Coronary artery (tissue), 2 donors: ENCODE data around the gene CHRDL1.

Source experiments
- DNase-seq: peaks from one replicate; pipeline ENCODE4 v3.0.0-alpha.2; 2017; ENCODE audit warnings: low spot score
- H3K27ac ChIP-seq, 2 donors: fragments of 200-600 bp; sonication (generic); one replicate each; pipeline ENCODE4 v1.5.1; 2016 to 2019
- H3K4me3 ChIP-seq: fragments of 200-600 bp; sonication (generic); 2 replicates; pipeline ENCODE4 v1.5.1; 2016; ENCODE audit warnings: mild to moderate bottlenecking, moderate library complexity
- TF ChIP-seq, protein P1 (sequence below): fragments of 200-600 bp; sonication (generic); IDR thresholded peaks from one replicate; pipeline ENCODE4 v1.5.1; 2019; ENCODE audit warnings: antibody characterized with exemption

CHRDL1 gene

GRCh38 chrX:110723844-110724243, 71.8 kb downstream of the CHRDL1 start:
- TF ChIP-seq, protein P1, sequence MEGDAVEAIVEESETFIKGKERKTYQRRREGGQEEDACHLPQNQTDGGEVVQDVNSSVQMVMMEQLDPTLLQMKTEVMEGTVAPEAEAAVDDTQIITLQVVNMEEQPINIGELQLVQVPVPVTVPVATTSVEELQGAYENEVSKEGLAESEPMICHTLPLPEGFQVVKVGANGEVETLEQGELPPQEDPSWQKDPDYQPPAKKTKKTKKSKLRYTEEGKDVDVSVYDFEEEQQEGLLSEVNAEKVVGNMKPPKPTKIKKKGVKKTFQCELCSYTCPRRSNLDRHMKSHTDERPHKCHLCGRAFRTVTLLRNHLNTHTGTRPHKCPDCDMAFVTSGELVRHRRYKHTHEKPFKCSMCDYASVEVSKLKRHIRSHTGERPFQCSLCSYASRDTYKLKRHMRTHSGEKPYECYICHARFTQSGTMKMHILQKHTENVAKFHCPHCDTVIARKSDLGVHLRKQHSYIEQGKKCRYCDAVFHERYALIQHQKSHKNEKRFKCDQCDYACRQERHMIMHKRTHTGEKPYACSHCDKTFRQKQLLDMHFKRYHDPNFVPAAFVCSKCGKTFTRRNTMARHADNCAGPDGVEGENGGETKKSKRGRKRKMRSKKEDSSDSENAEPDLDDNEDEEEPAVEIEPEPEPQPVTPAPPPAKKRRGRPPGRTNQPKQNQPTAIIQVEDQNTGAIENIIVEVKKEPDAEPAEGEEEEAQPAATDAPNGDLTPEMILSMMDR = no peak
- H3K4me3 ChIP-seq = no peak overlapping the region
- H3K27ac ChIP-seq = no peak overlapping the region
- no peak for DNase-seq

DNA sequence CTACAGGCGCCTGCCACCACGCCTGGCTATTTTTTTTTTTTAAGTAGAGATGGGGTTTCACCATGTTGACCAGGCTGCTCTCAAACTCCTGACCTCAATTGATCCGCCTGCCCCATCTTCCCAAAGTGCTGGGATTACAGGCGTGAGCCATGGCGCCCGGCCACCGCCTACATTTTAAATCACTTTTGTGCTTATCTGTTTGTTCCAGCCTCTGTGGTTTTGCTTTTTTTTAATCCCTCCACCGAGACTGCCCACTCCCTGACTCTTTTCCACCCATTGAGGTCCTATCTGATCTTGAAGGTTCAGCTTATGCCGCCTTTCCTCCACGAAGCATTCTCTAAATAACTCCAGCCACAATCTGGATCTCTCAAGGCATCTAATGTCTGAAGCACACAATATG, 73.5 kb downstream of the CHRDL1 start:
- DNase-seq = no peak
- Histone ChIP-seq H3K4me3 (no peak overlapping the region), H3K27ac (no peak overlapping the region)
- TF ChIP-seq, protein P1 = no peak

DNA sequence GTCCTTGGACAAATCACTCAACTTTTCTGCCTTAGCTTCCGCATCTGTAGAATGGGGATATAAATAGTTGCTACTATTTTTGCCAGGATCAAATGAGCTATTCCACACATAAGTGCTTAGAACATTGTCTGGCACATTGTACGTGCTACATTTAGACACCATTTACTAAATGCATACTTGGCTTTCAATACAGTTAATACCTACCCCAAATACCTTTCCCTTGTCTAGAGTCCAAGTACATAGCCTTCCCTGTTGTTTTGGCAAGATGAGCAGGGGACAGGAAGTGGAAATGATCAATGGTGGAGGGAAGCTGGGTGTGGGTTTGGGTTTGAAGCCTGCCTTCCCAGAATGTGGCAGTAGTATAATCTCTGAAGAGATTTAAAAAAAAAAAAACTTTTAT, 82.0 kb downstream of the CHRDL1 start:
- TF ChIP-seq, protein P1 = no peak
- Histone ChIP-seq H3K4me3 (no peak overlapping the region), H3K27ac (no peak overlapping the region)
- DNase-seq = no peak

DNA sequence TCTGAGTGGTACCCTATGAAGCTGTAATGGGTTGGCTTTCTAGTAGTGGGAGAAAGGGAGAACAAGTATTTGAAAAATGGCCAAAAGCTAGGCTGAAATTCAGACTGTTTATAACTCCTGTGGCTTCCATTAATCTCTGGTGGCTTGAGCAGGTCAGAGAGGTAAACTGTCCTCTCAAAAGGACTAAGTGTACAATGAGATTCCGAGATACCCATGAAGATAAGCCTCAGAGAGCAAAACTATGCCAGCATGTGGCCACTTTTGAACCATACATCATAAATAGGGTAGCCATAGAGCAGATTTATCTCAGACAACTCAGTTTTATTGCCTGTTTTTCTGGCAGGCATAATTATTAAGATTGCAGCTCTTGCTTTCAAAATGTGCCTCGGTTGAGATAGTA, 89.2 kb downstream of the CHRDL1 start:
- TF ChIP-seq, protein P1 = no peak

GRCh38 chrX:110703641-110704040, 92.0 kb downstream of the CHRDL1 start:
- no peak overlapping the region for H3K4me3 ChIP-seq
- H3K27ac ChIP-seq = no peak overlapping the region
- TF ChIP-seq, protein P1 = no peak
- DNase-seq = no peak

More for the DNA sequence above, 89.2 kb downstream of the CHRDL1 start:
- H3K4me3 ChIP-seq = no peak overlapping the region
- DNase-seq = no peak
- H3K27ac ChIP-seq = no peak overlapping the region

DNA sequence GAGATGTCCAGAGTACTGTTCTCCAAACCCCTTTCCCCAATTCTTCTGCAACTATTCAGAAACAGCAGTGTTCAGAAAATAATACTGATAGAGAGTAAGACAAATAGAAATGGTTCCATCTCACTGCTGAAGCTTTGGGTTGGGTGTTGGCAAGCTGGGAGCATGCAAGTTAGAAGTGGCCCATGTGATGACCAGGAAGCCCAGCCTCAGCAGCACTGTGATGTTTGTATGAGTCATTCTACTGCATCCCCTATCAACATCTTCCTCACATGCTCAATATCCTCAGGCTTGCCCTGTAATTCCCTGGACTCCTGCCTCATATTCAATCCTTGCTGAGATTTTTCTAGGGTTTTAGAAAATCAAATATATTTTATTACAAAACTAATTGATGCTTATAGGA, 96.5 kb downstream of the CHRDL1 start:
- DNase-seq = no peak
- no peak overlapping the region for H3K27ac ChIP-seq
- no peak overlapping the region for H3K4me3 ChIP-seq
- TF ChIP-seq, protein P1 = no peak

- Histone ChIP-seq H3K4me3 (no peak overlapping the region), H3K27ac (no peak overlapping the region)
- TF ChIP-seq, protein P1 = no peak
- no peak for DNase-seq
Observed at GRCh38 chrX:110698696-110699095, 96.9 kb downstream of the CHRDL1 start.
